Left lung (tissue), 10 donors: ENCODE measurements around the gene BCKDK. TPM values are rescaled to one million over a fixed set of nuclear protein-coding genes. Genes with fewer than 3 reads are reported as not detected.
"Not testable (repeated sequence)": the region's sequence is repeated elsewhere in the genome, so short reads cannot be mapped to it uniquely, and the experiment has no call there.

Experiments used
- ATAC-seq: fragments of 200-7000 bp; cut with Tn5 transposase; one replicate; pipeline ENCODE4 v1.9.1; 2020; ENCODE audit warnings: moderate library complexity
- DNase-seq, 4 donors: peaks; one replicate each; pipeline ENCODE4 v3.0.0-alpha.2; 2013 to 2020
- H3K27ac ChIP-seq, 2 donors: fragments of 200-600 bp; sonication (generic) in 1 of 2; one replicate each; pipeline versions ENCODE4 v1.5.0 to v1.8.0; 2020 to 2021
- H3K27me3 ChIP-seq, 2 donors: fragments of 200-600 bp; sonication (generic) in 1 of 2; one replicate each; pipeline versions ENCODE4 v1.5.0 to v1.8.0; 2020 to 2021
- H3K36me3 ChIP-seq, 2 donors: fragments of 200-600 bp; sonication (generic) in 1 of 2; one replicate each; pipeline versions ENCODE4 v1.5.0 to v1.8.0; 2020 to 2021
- H3K4me1 ChIP-seq, 2 donors: fragments of 200-600 bp; one replicate each; pipeline ENCODE4 v1.8.0; 2021
- H3K4me3 ChIP-seq, 2 donors: fragments of 200-600 bp; sonication (generic) in 1 of 2; one replicate each; pipeline versions ENCODE4 v1.5.0 to v1.8.0; 2020 to 2021; ENCODE audit warnings: mild to moderate bottlenecking in 1 of 2
- H3K9me3 ChIP-seq, 2 donors: fragments of 200-600 bp; sonication (generic) in 1 of 2; one replicate each; pipeline versions ENCODE4 v1.5.0 to v1.8.0; 2020 to 2021
- CTCF ChIP-seq, 2 donors: fragments of 200-600 bp; sonication (generic) in 1 of 2; IDR thresholded peaks; one replicate each; pipeline versions ENCODE4 v1.5.0 to v1.8.0; 2021; ENCODE audit warnings: antibody characterized with exemption in 2 of 2
- intact Hi-C, 2 donors: fragments of 100-400 bp; cut with DNase I; formaldehyde crosslinking; loops; one replicate each; pipeline versions ENCODE4 v1.11.2 to v1.14.2; 2022
- polyA plus RNA-seq, 6 donors: library from polyadenylated mRNA; unstranded; fragments of 120-200 nt; gene quantifications; one replicate each; pipeline ENCODE4 v1.2.1, GENCODE V29; 2013; ENCODE audit not compliant: insufficient read length in 6 of 6
- total RNA-seq, 2 donors: library from RNA; stranded (reverse); fragmentation: NEBNext Ultra II Directional; extraction: Animal tissue kit (Norgen Biotek cat#: 25700); gene quantifications; one replicate each; pipeline ENCODE4 v1.2.1, GENCODE V29; 2021
- donor health status: DM: no; HTN: yes; CAD: no.
- donor health status: DM: no; HTN: no; CAD: no.

Gene BCKDK
- total and polyA plus RNA-seq, 8 donors, result 32.8 to 43.8 (median 38.9) TPM

- Histone ChIP-seq H3K27me3 (peaks cover 0 to 2% of the 10 kb centered on the region in 2 donors), H3K4me1 (peaks cover 8 to 38% of the 10 kb centered on the region in 2 donors), H3K9me3 (no peaks in the 10 kb centered on the region), H3K27ac (peak overlapping the region; percentile 87 to 92), H3K36me3 (no peaks in the 10 kb centered on the region), H3K4me3 (peak overlapping the region; percentile 42 to 46)
- DNase-seq, result peak; percentile 99 to 100 (median 100)
- ATAC-seq, result peak; percentile 94
- TF ChIP-seq CTCF (IDR thresholded peaks at IDR 0.05), result peak; percentile 96 to 99
- intact Hi-C loops, result no loop called here
These were observed 34.2 kb downstream of the BCKDK start for GRCh38 chr16:31142109-31143010.

- Histone ChIP-seq H3K4me1 (peaks cover 8 to 37% of the 10 kb centered on the region in 2 donors), H3K36me3 (no peaks in the 10 kb centered on the region), H3K4me3 (peak overlapping the region; percentile 42 to 46), H3K9me3 (no peaks in the 10 kb centered on the region), H3K27ac (peak overlapping the region in 1 of 2 donors; percentile 92), H3K27me3 (peaks cover 0 to 10% of the 10 kb centered on the region in 2 donors)
- intact Hi-C loops, result no loop called here
- no peak for TF ChIP-seq CTCF (IDR thresholded peaks at IDR 0.05)
- ATAC-seq (no peak), DNase-seq (peak in 1 of 4 donors; percentile 76)
These were observed 35.0 kb downstream of the BCKDK start for GRCh38 chr16:31143011-31143693.

- Histone ChIP-seq H3K27ac (no peak overlapping the region), H3K4me3 (no peak overlapping the region), H3K27me3 (peaks cover 0 to 15% of the 10 kb centered on the region in 2 donors), H3K36me3 (no peaks in the 10 kb centered on the region), H3K9me3 (no peaks in the 10 kb centered on the region), H3K4me1 (peaks cover 8 to 32% of the 10 kb centered on the region in 2 donors)
- intact Hi-C loops, result no loop called here
- TF ChIP-seq CTCF (IDR thresholded peaks at IDR 0.05), result no peak
- ATAC-seq, result no peak
- DNase-seq, result no peak
These were observed 35.5 kb downstream of the BCKDK start for GRCh38 chr16:31143694-31144148.

- peaks cover 0 to 21% of the 10 kb centered on the region in 2 donors for H3K27me3 ChIP-seq
- H3K36me3 ChIP-seq, H3K27ac ChIP-seq, intact Hi-C loops, H3K4me3 ChIP-seq, H3K9me3 ChIP-seq, ATAC-seq, DNase-seq: not testable (repeated sequence)
- H3K4me1 ChIP-seq, result peaks cover 8 to 30% of the 10 kb centered on the region in 2 donors
These were observed 36.2 kb downstream of the BCKDK start for GRCh38 chr16:31144418-31144817.

- Histone ChIP-seq H3K27me3 (peaks cover 0 to 21% of the 10 kb centered on the region in 2 donors), H3K36me3 (no peaks in the 10 kb centered on the region), H3K4me1 (peaks cover 8 to 38% of the 10 kb centered on the region in 2 donors), H3K27ac (no peak overlapping the region), H3K9me3 (no peaks in the 10 kb centered on the region), H3K4me3 (no peak overlapping the region)
- ATAC-seq, result no peak
- intact Hi-C loops, result no loop called here
- peak in 1 of 4 donors; percentile 28 for DNase-seq
- TF ChIP-seq CTCF (IDR thresholded peaks at IDR 0.05), result no peak
These were observed 37.3 kb downstream of the BCKDK start for GRCh38 chr16:31145398-31145990.
